SU-DHL-6 (cell line): ENCODE data around the gene TSPAN32.

Experiments used
- H2AFZ ChIP-seq: fragments of 200-600 bp; sonication (generic); 2 replicates; pipeline ENCODE4 v1.6.1; 2014; ENCODE audit warnings: low read depth, mild to moderate bottlenecking, moderate library complexity, mixed read lengths, antibody characterized with exemption, low read length; ENCODE audit not compliant: severe bottlenecking
- H3F3A ChIP-seq: fragments of 200-600 bp; shearing (Covaris generic); 2 replicates; pipeline ENCODE4 v1.6.0; 2016; ENCODE audit warnings: antibody characterized with exemption, mild to moderate bottlenecking; ENCODE audit not compliant: insufficient read depth
- H3K27ac ChIP-seq: fragments of 200-600 bp; sonication (generic); 2 replicates; pipeline ENCODE4 v1.5.1; 2016; ENCODE audit warnings: low read depth, mild to moderate bottlenecking, low read length, moderate library complexity, mixed read lengths
- H3K27me3 ChIP-seq: fragments of 200-600 bp; sonication (generic), shearing (Covaris generic); 2 replicates; pipeline ENCODE4 v1.6.0; 2014; ENCODE audit warnings: mild to moderate bottlenecking, low read length
- H3K36me3 ChIP-seq: fragments of 200-600 bp; sonication (generic); 2 replicates; pipeline ENCODE4 v1.6.1; 2014; ENCODE audit warnings: mild to moderate bottlenecking, low read length, mixed read lengths
- H3K4me2 ChIP-seq: fragments of 300-600, 200-600 bp; shearing (Covaris generic), sonication (generic); 2 replicates; pipeline ENCODE4 v1.6.0; 2014; ENCODE audit warnings: low read length, low read depth, mild to moderate bottlenecking; ENCODE audit not compliant: poor library complexity, severe bottlenecking
- H3K4me3 ChIP-seq: fragments of 200-600 bp; sonication (generic); 2 replicates; pipeline ENCODE4 v1.5.1; 2014; ENCODE audit warnings: antibody characterized with exemption, low read length, mild to moderate bottlenecking, mixed read lengths; ENCODE audit not compliant: insufficient read depth, poor library complexity, severe bottlenecking
- H3K79me2 ChIP-seq: fragments of 200-600 bp; sonication (generic); 2 replicates; pipeline ENCODE4 v1.6.1; 2014; ENCODE audit warnings: mild to moderate bottlenecking, low read length, moderate library complexity; ENCODE audit not compliant: insufficient read depth
- H3K9ac ChIP-seq: fragments of 200-600 bp; sonication (generic); 2 replicates; pipeline ENCODE4 v1.7.0; 2014; ENCODE audit warnings: mild to moderate bottlenecking, low read length
- H3K9me2 ChIP-seq: fragments of 200-600 bp; sonication (generic); replicated peaks from 2 replicates; pipeline ENCODE4 v1.6.1; 2014; ENCODE audit warnings: low read length; ENCODE audit not compliant: insufficient read depth
- H3K9me3 ChIP-seq: fragments of 200-600 bp; sonication (generic); 2 replicates; pipeline ENCODE4 v1.6.1; 2014; ENCODE audit warnings: low read length, mixed read lengths; ENCODE audit not compliant: insufficient read depth
- H4K20me1 ChIP-seq: fragments of 200-600 bp; sonication (generic); 2 replicates; pipeline ENCODE4 v1.6.1; 2014; ENCODE audit warnings: low read depth, mild to moderate bottlenecking, antibody characterized with exemption, low read length, moderate library complexity, mixed read lengths
- EZH2phosphoT487 ChIP-seq: fragments of 200-600 bp; sonication (generic), shearing (Covaris generic); conservative IDR thresholded peaks from 2 replicates; pipeline ENCODE4 v1.6.1; 2018; ENCODE audit warnings: mild to moderate bottlenecking, antibody characterized with exemption, low read length, moderate library complexity, mixed read lengths
- TF ChIP-seq, protein P1 (sequence below): fragments of 200-600 bp; sonication (generic); IDR thresholded peaks from one replicate; pipeline ENCODE4 v1.5.1; 2017; ENCODE audit warnings: antibody characterized with exemption, mild to moderate bottlenecking, low read length, moderate library complexity; ENCODE audit not compliant: insufficient read depth, poor library complexity, severe bottlenecking

TSPAN32 gene

DNA sequence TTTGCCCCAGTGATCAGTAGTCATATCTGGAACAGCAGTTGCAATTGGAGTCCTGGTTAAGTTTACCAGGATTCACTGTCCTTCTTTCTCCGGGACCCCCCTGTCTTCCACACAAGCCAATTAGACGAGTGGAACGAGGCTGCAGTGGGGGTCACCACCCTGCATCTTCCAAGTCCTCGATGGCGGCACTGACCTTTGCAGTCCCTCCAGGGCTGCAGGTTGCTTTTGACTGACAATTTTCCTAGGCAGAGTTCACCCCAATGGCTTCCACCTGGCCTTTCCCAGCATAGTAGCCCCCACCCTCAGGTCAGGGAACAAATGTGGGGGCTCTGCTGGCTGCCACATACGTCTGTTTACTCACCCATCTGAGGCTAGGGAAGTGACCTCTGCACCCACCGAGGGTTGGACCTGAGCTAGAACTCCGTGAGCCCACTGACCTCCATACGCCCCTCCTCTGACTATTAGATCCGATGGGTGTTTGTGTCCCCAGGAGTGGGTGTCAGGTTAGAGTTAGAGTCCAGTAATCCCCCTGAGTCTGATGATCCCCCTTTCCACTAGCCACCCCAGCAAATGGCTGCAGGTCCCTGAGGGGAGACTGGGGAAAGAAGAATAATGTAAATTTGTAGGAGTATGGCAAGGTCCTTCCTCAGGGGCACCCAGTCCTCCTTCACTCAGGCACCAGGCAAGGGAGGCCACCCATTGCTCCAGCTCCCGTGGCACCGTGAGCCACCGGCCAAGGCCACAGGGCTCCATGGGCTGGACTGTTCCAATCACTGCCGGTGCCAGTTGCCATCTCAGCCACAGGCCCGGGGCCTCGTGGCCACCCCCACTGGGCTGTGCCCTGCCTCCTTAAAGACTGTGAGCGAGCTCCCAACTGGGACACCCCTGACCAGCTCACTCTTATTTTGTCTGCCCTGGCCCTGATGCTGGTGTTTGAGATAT, 5.6 kb upstream of the TSPAN32 start:
- TF ChIP-seq EZH2phosphoT487 = no peak
- TF ChIP-seq, protein P1, sequence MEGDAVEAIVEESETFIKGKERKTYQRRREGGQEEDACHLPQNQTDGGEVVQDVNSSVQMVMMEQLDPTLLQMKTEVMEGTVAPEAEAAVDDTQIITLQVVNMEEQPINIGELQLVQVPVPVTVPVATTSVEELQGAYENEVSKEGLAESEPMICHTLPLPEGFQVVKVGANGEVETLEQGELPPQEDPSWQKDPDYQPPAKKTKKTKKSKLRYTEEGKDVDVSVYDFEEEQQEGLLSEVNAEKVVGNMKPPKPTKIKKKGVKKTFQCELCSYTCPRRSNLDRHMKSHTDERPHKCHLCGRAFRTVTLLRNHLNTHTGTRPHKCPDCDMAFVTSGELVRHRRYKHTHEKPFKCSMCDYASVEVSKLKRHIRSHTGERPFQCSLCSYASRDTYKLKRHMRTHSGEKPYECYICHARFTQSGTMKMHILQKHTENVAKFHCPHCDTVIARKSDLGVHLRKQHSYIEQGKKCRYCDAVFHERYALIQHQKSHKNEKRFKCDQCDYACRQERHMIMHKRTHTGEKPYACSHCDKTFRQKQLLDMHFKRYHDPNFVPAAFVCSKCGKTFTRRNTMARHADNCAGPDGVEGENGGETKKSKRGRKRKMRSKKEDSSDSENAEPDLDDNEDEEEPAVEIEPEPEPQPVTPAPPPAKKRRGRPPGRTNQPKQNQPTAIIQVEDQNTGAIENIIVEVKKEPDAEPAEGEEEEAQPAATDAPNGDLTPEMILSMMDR = no peak

DNA sequence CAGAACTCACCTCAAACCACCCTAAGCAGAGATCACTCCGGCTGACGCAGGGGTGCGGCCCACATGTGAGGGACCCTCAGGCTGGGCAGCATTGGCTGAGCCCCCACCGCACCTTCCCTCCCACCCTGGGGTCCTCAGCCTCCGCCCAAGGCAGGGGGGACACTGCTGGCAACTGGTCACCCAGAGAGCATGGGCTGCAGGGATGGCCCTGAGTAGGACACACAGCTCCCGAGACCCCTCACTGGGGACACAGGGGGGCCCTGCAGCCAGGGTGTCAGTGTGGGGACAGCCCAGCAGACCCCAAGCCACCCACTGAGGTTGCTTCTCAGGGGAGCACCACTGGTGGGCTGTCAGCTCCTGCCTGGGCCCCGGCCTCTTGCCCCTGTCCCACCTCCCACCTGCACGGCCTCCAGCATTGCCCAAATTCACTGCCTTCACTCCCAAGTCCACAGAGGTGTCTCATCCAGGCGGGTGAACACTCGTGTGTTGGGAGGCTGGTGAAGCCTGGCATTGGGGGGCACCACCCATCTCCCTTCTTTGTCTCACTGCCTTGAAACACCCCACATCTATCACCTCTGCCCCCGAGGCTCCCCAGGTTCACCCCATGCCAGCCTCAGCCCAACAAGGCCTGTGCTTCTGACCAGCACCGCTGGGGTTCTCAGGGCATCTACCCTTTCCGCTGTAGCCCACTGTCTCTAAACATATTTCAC, 4.7 kb upstream of the TSPAN32 start:
- Histone ChIP-seq H3K36me3 (no peaks in the 10 kb centered on the region), H3F3A (no peaks in the 10 kb centered on the region), H3K9me3 (no peaks in the 10 kb centered on the region), H3K79me2 (no peaks in the 10 kb centered on the region), H4K20me1 (no peaks in the 10 kb centered on the region), H3K27ac (no peak overlapping the region), H2AFZ (no peak overlapping the region), H3K9ac (no peak overlapping the region), H3K4me2 (no peak overlapping the region), H3K4me3 (no peak overlapping the region), H3K27me3 (no peaks in the 10 kb centered on the region), H3K9me2 (no peaks in the 10 kb centered on the region)
- no peak for TF ChIP-seq EZH2phosphoT487
- TF ChIP-seq, protein P1 = no peak

More for the DNA sequence above, 5.6 kb upstream of the TSPAN32 start:
- Histone ChIP-seq H3K9me2 (no peaks in the 10 kb centered on the region), H3F3A (no peaks in the 10 kb centered on the region), H3K27me3 (no peaks in the 10 kb centered on the region), H3K9ac (no peak overlapping the region), H3K79me2 (no peaks in the 10 kb centered on the region), H3K27ac (no peak overlapping the region), H3K4me2 (no peak overlapping the region), H3K4me3 (no peak overlapping the region), H3K9me3 (no peaks in the 10 kb centered on the region), H3K36me3 (no peaks in the 10 kb centered on the region), H4K20me1 (no peaks in the 10 kb centered on the region), H2AFZ (no peak overlapping the region)

DNA sequence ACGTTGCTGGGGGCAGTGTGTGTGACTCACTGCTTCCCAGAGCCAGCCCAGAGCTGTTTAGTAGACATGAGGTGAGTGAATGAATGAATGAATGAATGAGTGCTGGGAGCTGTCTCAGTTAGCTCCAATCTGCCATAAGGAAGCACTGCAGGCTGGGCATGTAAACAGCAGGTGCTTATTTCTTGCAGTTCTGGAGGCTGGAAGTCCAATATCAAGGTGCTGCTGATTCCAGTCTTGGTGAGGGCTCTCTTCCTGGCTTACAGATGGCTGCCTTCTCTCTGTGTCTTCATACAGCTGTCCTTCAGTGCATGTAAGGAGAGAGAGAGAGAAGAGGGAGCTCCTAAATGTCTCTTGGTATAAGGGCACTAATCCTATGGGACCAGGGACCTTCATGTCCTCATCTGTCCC, 4.2 kb upstream of the TSPAN32 start:
- H3K4me2 ChIP-seq = no peak overlapping the region
- TF ChIP-seq EZH2phosphoT487 = no peak
- TF ChIP-seq, protein P1 = no peak
- no peaks in the 10 kb centered on the region for H3K79me2 ChIP-seq
- H3K9me2 ChIP-seq = no peaks in the 10 kb centered on the region
- H3K27ac ChIP-seq = no peak overlapping the region
- no peaks in the 10 kb centered on the region for H3K36me3 ChIP-seq
- no peak overlapping the region for H3K9ac ChIP-seq
- no peaks in the 10 kb centered on the region for H4K20me1 ChIP-seq
- no peak overlapping the region for H2AFZ ChIP-seq
- H3F3A ChIP-seq = no peaks in the 10 kb centered on the region
- no peaks in the 10 kb centered on the region for H3K9me3 ChIP-seq
- no peak overlapping the region for H3K4me3 ChIP-seq
- H3K27me3 ChIP-seq = no peaks in the 10 kb centered on the region
